KMS-11 (cell line): ENCODE results near the gene ARHGEF7.

Experiments used
- H2AFZ ChIP-seq: fragments of 200-600 bp; sonication (generic); 2 replicates; pipeline ENCODE4 v1.6.1; 2016; ENCODE audit warnings: antibody characterized with exemption, mixed run types, low read depth
- H3K27ac ChIP-seq: fragments of 200-600 bp; sonication (generic); 2 replicates; pipeline ENCODE4 v1.6.1; 2016; ENCODE audit warnings: mild to moderate bottlenecking, mixed run types
- H3K27me3 ChIP-seq: fragments of 200-600 bp; sonication (generic); 2 replicates; pipeline ENCODE4 v1.6.1; 2017; ENCODE audit warnings: mild to moderate bottlenecking, low read depth, mixed run types, moderate library complexity; ENCODE audit not compliant: insufficient read depth
- H3K36me3 ChIP-seq: fragments of 200-600 bp; sonication (generic); 2 replicates; pipeline ENCODE4 v1.6.1; 2017; ENCODE audit warnings: mild to moderate bottlenecking, mixed run types; ENCODE audit not compliant: insufficient read depth
- H3K4me1 ChIP-seq: fragments of 200-600 bp; sonication (generic); 2 replicates; pipeline ENCODE4 v1.6.1; 2016; ENCODE audit warnings: mild to moderate bottlenecking, low read depth, mixed run types; ENCODE audit not compliant: poor library complexity, severe bottlenecking
- H3K4me2 ChIP-seq: fragments of 200-600 bp; sonication (generic); 2 replicates; pipeline ENCODE4 v1.7.0; 2016; ENCODE audit warnings: mild to moderate bottlenecking, mixed run types
- H3K4me3 ChIP-seq: fragments of 200-600 bp; sonication (generic); IDR thresholded peaks from 2 replicates; pipeline ENCODE4 v1.6.1; 2017; ENCODE audit warnings: low read depth, low read length, mixed read lengths; ENCODE audit not compliant: insufficient read depth
- H3K79me2 ChIP-seq: fragments of 200-600 bp; sonication (generic); 2 replicates; pipeline ENCODE4 v1.6.1; 2016; ENCODE audit warnings: low read depth, mixed run types; ENCODE audit not compliant: insufficient read depth
- H3K9ac ChIP-seq: fragments of 200-600 bp; sonication (generic); 2 replicates; pipeline ENCODE4 v1.6.1; 2016; ENCODE audit warnings: mild to moderate bottlenecking, mixed run types
- H4K20me1 ChIP-seq: fragments of 200-600 bp; sonication (generic); 2 replicates; pipeline ENCODE4 v1.6.1; 2016; ENCODE audit warnings: mild to moderate bottlenecking, mixed run types; ENCODE audit not compliant: insufficient read depth
- CTCF ChIP-seq: fragments of 200-600 bp; sonication (generic); conservative IDR thresholded peaks from 2 replicates; pipeline ENCODE4 v1.6.1; 2017; ENCODE audit warnings: low read depth, mild to moderate bottlenecking, antibody characterized with exemption, low read length, moderate library complexity, mixed read lengths

The ARHGEF7 gene

GRCh38 chr13:111233080-111233479 is 118.0 kb downstream of the ARHGEF7 start:
- H3K4me3 ChIP-seq = no peak overlapping the region
- H2AFZ ChIP-seq = no peak overlapping the region
- H3K79me2 ChIP-seq = no peaks in the 10 kb centered on the region
- no peaks in the 10 kb centered on the region for H3K27me3 ChIP-seq
- no peak overlapping the region for H3K4me2 ChIP-seq
- H3K27ac ChIP-seq = no peak overlapping the region
- no peaks in the 10 kb centered on the region for H3K4me1 ChIP-seq
- H4K20me1 ChIP-seq = no peaks in the 10 kb centered on the region
- H3K36me3 ChIP-seq = no peaks in the 10 kb centered on the region
- H3K9ac ChIP-seq = no peak overlapping the region
- no peak for TF ChIP-seq CTCF

- no peaks in the 10 kb centered on the region for H3K79me2 ChIP-seq
- H3K27ac ChIP-seq = no peak overlapping the region
- no peak for TF ChIP-seq CTCF
- H3K27me3 ChIP-seq = no peaks in the 10 kb centered on the region
- H3K9ac ChIP-seq = no peak overlapping the region
- no peak overlapping the region for H3K4me3 ChIP-seq
- H3K4me2 ChIP-seq = no peak overlapping the region
- no peaks in the 10 kb centered on the region for H3K4me1 ChIP-seq
- no peak overlapping the region for H2AFZ ChIP-seq
- H4K20me1 ChIP-seq = no peaks in the 10 kb centered on the region
- no peaks in the 10 kb centered on the region for H3K36me3 ChIP-seq
Measured at GRCh38 chr13:111239764-111240670, 124.9 kb downstream of the ARHGEF7 start.

DNA sequence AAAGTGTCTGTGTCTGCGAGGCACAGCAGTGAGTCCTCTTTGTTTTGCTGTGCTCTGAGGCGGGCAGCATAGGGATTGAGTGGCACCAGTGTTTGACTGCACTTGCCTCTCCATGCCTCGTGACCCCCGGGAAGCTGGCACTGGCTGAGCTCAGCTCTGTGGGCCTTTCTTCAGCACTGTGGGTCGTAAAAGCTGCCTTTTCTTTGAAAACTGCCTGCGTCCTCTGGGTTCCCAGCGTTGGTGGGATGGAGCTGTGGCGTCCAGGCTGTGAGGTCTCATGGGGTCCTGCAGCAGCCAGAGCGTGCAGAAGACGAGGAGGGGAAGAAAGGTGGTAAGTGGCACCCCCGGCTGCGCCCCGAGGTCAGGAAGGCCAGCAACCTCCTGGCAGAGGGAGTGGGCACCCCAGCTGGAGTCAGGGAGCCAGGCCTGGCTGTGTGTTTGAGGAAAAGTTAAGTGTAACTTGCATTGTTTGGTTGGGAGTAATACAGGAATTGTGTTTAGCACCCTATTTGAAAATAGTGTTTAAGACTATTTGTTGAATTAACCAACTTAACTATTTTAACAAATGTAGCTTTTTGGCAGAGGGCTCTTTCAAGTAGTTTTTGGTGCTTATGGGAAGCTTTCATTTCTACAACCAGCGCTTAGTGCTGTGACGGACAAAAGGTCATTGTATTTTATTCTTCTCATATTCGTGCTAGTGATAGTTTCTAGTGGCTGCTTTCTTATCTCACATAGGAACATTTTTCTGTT is 126.1 kb downstream of the ARHGEF7 start:
- no peaks in the 10 kb centered on the region for H3K36me3 ChIP-seq
- no peaks in the 10 kb centered on the region for H3K27me3 ChIP-seq
- no peak for TF ChIP-seq CTCF
- no peak overlapping the region for H2AFZ ChIP-seq
- no peak overlapping the region for H3K4me3 ChIP-seq
- no peaks in the 10 kb centered on the region for H3K4me1 ChIP-seq
- H3K27ac ChIP-seq = no peak overlapping the region
- H3K79me2 ChIP-seq = no peaks in the 10 kb centered on the region
- no peaks in the 10 kb centered on the region for H4K20me1 ChIP-seq
- no peak overlapping the region for H3K4me2 ChIP-seq
- H3K9ac ChIP-seq = no peak overlapping the region

DNA sequence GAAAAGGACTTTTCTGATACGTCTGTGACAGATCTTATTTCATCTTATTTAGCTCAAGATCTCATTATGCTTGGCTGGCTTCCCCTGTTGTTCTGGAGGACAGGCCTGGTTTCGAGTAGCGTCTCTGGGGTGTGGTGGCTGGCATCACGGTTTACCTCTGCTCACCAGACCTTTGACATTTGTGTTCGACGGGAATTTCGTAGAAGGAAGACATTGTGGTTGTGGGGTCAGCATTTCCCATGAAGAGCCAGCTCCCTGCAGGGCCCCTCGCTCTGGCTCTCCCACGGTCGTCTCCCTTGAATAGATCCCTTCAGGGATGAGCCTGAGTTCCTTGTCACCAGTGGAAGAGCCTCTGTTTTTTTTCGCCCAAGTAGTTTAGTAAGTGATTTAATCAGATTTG is 126.8 kb downstream of the ARHGEF7 start:
- Histone ChIP-seq H3K4me3 (no peak overlapping the region), H2AFZ (no peak overlapping the region), H3K36me3 (no peaks in the 10 kb centered on the region), H3K79me2 (no peaks in the 10 kb centered on the region), H3K9ac (no peak overlapping the region), H3K27ac (no peak overlapping the region), H4K20me1 (no peaks in the 10 kb centered on the region), H3K27me3 (no peaks in the 10 kb centered on the region), H3K4me2 (no peak overlapping the region), H3K4me1 (no peaks in the 10 kb centered on the region)
- TF ChIP-seq CTCF = no peak
